IMR-90 (cell line): ENCODE measurements around the gene ZNF614. TPM values are rescaled to one million over a fixed set of nuclear protein-coding genes. Genes with fewer than 3 reads are reported as not detected.
A peak's percentile ranks its signal among the peaks of the same experiment; 100 is the strongest.

Experiments used
- ATAC-seq: fragments of 200-7000 bp; cut with Tn5 transposase; 2 replicates; pipeline ENCODE4 v1.9.1; 2020; ENCODE audit warnings: low read depth, mild to moderate bottlenecking, moderate library complexity
- BruUV-seq: library from RNA; stranded (reverse); fragments of 400-500 nt; replicated peaks from 2 replicates; lab custom pipeline; 2021; lab: Mats Ljungman, UMichigan
- CTCF ChIA-PET: fragments of 300-600 bp; formaldehyde crosslinking; extraction: SDS; loops from one replicate; lab custom pipeline; 2021; ENCODE audit warnings: antibody characterized with exemption; lab: Yijun Ruan, JAX
- POLR2A ChIA-PET: fragments of 300-600 bp; sonication (Branson Sonifier 250); formaldehyde crosslinking; loops from one replicate; lab custom pipeline; 2022; ENCODE audit warnings: antibody characterized with exemption; ENCODE audit not compliant: unreplicated experiment; lab: Charles Lee
- DNase-seq: peaks from one replicate; pipeline ENCODE4 v3.0.0; 2013
- H2AFZ ChIP-seq: replicated peaks from 2 replicates; pipeline ENCODE3; 2013; ENCODE audit warnings: low read length, mild to moderate bottlenecking; ENCODE audit not compliant: poor library complexity
- H2AK5ac ChIP-seq: 2 replicates; pipeline ENCODE4 v1.6.1; 2013; ENCODE audit warnings: low read depth, low read length, inconsistent platforms
- H2AK9ac ChIP-seq: replicated peaks from 2 replicates; pipeline ENCODE3; 2013; ENCODE audit warnings: mild to moderate bottlenecking, low read depth, low read length, moderate library complexity; ENCODE audit not compliant: poor library complexity
- H2BK120ac ChIP-seq: 2 replicates; pipeline ENCODE4 v1.6.1; 2013; ENCODE audit warnings: low read depth, low read length, inconsistent platforms
- H2BK15ac ChIP-seq: 3 replicates; pipeline ENCODE4 v1.6.1; 2013; ENCODE audit warnings: low read depth, low read length, inconsistent platforms
- H2BK20ac ChIP-seq: 2 replicates; pipeline ENCODE4 v1.6.1; 2013; ENCODE audit warnings: low read depth, mild to moderate bottlenecking, inconsistent platforms, low read length, moderate library complexity
- H2BK5ac ChIP-seq: 2 replicates; pipeline ENCODE4 v1.6.1; 2013; ENCODE audit warnings: mild to moderate bottlenecking, low read depth, low read length, inconsistent platforms; ENCODE audit not compliant: poor library complexity, severe bottlenecking
- H3K14ac ChIP-seq: replicated peaks from 2 replicates; pipeline ENCODE4 v1.6.1; 2013; ENCODE audit warnings: low read depth, low read length, inconsistent platforms
- H3K18ac ChIP-seq: 2 replicates; pipeline ENCODE4 v1.6.1; 2013; ENCODE audit warnings: low read depth, low read length, control low read depth
- H3K23ac ChIP-seq: 2 replicates; pipeline ENCODE4 v1.6.1; 2013; ENCODE audit warnings: low read depth, low read length, inconsistent platforms
- H3K27ac ChIP-seq: 2 replicates; pipeline ENCODE4 v1.5.1; 2013; ENCODE audit warnings: mild to moderate bottlenecking, control low read depth, low read length; ENCODE audit not compliant: insufficient read depth
- H3K27me3 ChIP-seq: 2 replicates; pipeline ENCODE4 v1.6.1; 2013; ENCODE audit warnings: low read length; ENCODE audit not compliant: control insufficient read depth, insufficient read depth
- H3K36me3 ChIP-seq: 2 replicates; pipeline ENCODE4 v1.6.1; 2013; ENCODE audit warnings: low read length, mixed read lengths; ENCODE audit not compliant: control insufficient read depth, insufficient read depth
- H3K4ac ChIP-seq: 2 replicates; pipeline ENCODE4 v1.6.1; 2013; ENCODE audit warnings: low read depth, low read length, inconsistent platforms
- H3K4me1 ChIP-seq: 2 replicates; pipeline ENCODE4 v1.6.1; 2013; ENCODE audit warnings: low read length, mixed read lengths; ENCODE audit not compliant: control insufficient read depth, insufficient read depth
- H3K4me2 ChIP-seq: 2 replicates; pipeline ENCODE4 v1.6.1; 2013; ENCODE audit warnings: low read depth, mild to moderate bottlenecking, control low read depth, low read length, moderate library complexity
- H3K4me3 ChIP-seq: 2 replicates; pipeline ENCODE4 v1.5.1; 2013; ENCODE audit warnings: low read depth, mild to moderate bottlenecking, control low read depth, low read length, moderate library complexity; ENCODE audit not compliant: insufficient read depth
- H3K56ac ChIP-seq: 2 replicates; pipeline ENCODE4 v1.6.1; 2013; ENCODE audit warnings: low read length, inconsistent platforms; ENCODE audit not compliant: insufficient read depth; ENCODE audit errors: extremely low read depth
- H3K79me1 ChIP-seq, 2 experiments: 2 replicates each; pipeline ENCODE4 v1.6.1; 2013; ENCODE audit warnings: low read length in 2 of 2, inconsistent platforms in 1 of 2, low read depth in 1 of 2
- H3K9ac ChIP-seq: 2 replicates; pipeline ENCODE4 v1.6.1; 2013; ENCODE audit warnings: low read depth, low read length, control low read depth
- H3K9me1 ChIP-seq: 2 replicates; pipeline ENCODE4 v1.6.1; 2013; ENCODE audit warnings: low read length, inconsistent platforms; ENCODE audit not compliant: insufficient read depth
- H3K9me3 ChIP-seq: 2 replicates; pipeline ENCODE4 v1.6.1; 2013; ENCODE audit warnings: low read length; ENCODE audit not compliant: control insufficient read depth, insufficient read depth
- H4K20me1 ChIP-seq: 2 replicates; pipeline ENCODE4 v1.6.1; 2013; ENCODE audit warnings: low read length, inconsistent platforms; ENCODE audit not compliant: insufficient read depth
- H4K5ac ChIP-seq: 2 replicates; pipeline ENCODE4 v1.6.1; 2013; ENCODE audit warnings: mild to moderate bottlenecking, low read depth, low read length, control low read depth
- H4K8ac ChIP-seq, 2 experiments: 2 replicates each; pipeline ENCODE4 v1.6.1; 2013; ENCODE audit warnings: low read depth in 2 of 2, low read length in 2 of 2, control low read depth in 1 of 2, inconsistent platforms in 1 of 2
- H4K91ac ChIP-seq: 2 replicates; pipeline ENCODE4 v1.6.1; 2013; ENCODE audit warnings: low read depth, low read length, inconsistent platforms; ENCODE audit not compliant: insufficient read depth
- BHLHE40 ChIP-seq: fragments of 150-350 bp; IDR thresholded peaks from 2 replicates; pipeline ENCODE4 v1.6.1; 2016; ENCODE audit warnings: mild to moderate bottlenecking, low read depth, low read length
- RAD21 ChIP-seq: IDR thresholded peaks from 2 replicates; pipeline ENCODE4 v1.6.1; 2012; ENCODE audit warnings: low read length, improper control_type of control experiment
- USF2 ChIP-seq: fragments of 150-350 bp; IDR thresholded peaks from 2 replicates; pipeline ENCODE4 v1.6.1; 2017; ENCODE audit warnings: mild to moderate bottlenecking, antibody characterized with exemption, low read length, low read depth
- WGBS, 2 experiments: methylation state at CpG; one replicate each; pipeline versions ENCODE4 v1.1.5 to v1.1.7; 2013; ENCODE audit warnings: missing lambda C conversion rate in 2 of 2; ENCODE audit not compliant: insufficient read length in 1 of 2; ENCODE audit errors: extremely low coverage in 2 of 2; 5-methylcytosine and 5-hydroxymethylcytosine counted together
- dilution Hi-C: fragments of 300-500 bp; cut with HindIII; formaldehyde crosslinking; loops from one replicate; pipeline ENCODE4 v1.14.3; 2018; ENCODE audit warnings: low sequenced_read_pairs; ENCODE audit not compliant: unreplicated experiment
- in situ Hi-C: fragments of 300-500 bp; cut with MboI; formaldehyde crosslinking; loops from 3 replicates; pipeline ENCODE4 v1.14.3; 2019; ENCODE audit warnings: low sequenced_read_pairs, inconsistent platforms, mixed read lengths
- intact Hi-C: fragments of 100-400 bp; cut with micrococcal nuclease; formaldehyde crosslinking; loops from 2 replicates; pipeline ENCODE4 v1.10.0; 2022
- polyA plus RNA-seq, 3 experiments: library from polyadenylated mRNA; depleted of rRNA; stranded (reverse); fragments of >200 nt; gene quantifications; 2 replicates each; pipeline ENCODE4 v1.2.3, GENCODE V29; 2012; ENCODE audit warnings: low replicate concordance in 1 of 3
- total RNA-seq: library from RNA; depleted of rRNA; stranded (reverse); fragments of >200 nt; gene quantifications from 2 replicates; pipeline ENCODE4 v1.2.3, GENCODE V29; 2012

ZNF614 gene
- total and polyA plus RNA-seq, 2 of the 4 experiments (the other 2 are of a cell fraction), result 3.4 to 12.4 TPM

- POLR2A ChIA-PET, result no interaction called here
Observed at GRCh38 chr19:52007806-52008557, 20.2 kb downstream of the ZNF614 start, which contains the start of gene ZNF615. Gene ZNF615 (minus strand): TSS chr19:52008211. CDS start chr19:52003711, 4,500 bp downstream.

More at GRCh38 chr19:52007806-52008557, 20.2 kb downstream of the ZNF614 start, which contains the start of gene ZNF615:
- Histone ChIP-seq H3K9me3 (peaks cover 1% of the 10 kb centered on the region; the same call in 1 of the 2 replicates), H3K14ac (peak within 1 kb of the TSS; percentile 97), H2AK5ac (peak within 1 kb of the TSS; percentile 3; the same call in 1 of the 2 replicates), H4K91ac (peak within 1 kb of the TSS; percentile 94), H4K5ac (peak within 1 kb of the TSS; percentile 98), H2AFZ (peak within 1 kb of the TSS; percentile 100), H3K4me1 (no peaks in the 10 kb centered on the region), H3K18ac (peak within 1 kb of the TSS; percentile 89), H3K9me1 (no peaks in the 10 kb centered on the region), H2BK20ac (peak within 1 kb of the TSS; percentile 65), H4K20me1 (no peaks in the 10 kb centered on the region), H3K56ac (peak within 1 kb of the TSS; percentile 78), H2AK9ac (peak within 1 kb of the TSS; percentile 76), H3K23ac (peak within 1 kb of the TSS; percentile 89), H3K27ac (peak within 1 kb of the TSS; percentile 90), H3K27me3 (no peaks in the 10 kb centered on the region), H3K4me2 (peak within 1 kb of the TSS; percentile 87), H3K4me3 (peak within 1 kb of the TSS; percentile 98), H3K36me3 (peaks cover 7% of the 10 kb centered on the region), H4K8ac (peak within 1 kb of the TSS; percentile 98 to 99), H3K9ac (peak within 1 kb of the TSS; percentile 94), H2BK5ac (peak within 1 kb of the TSS; percentile 88), H2BK15ac (peak within 1 kb of the TSS; percentile 94; the same call in 1 of the 3 replicates), H3K79me1 (peaks cover 11 to 14% of the 10 kb centered on the region in 2 experiments), H2BK120ac (peak within 1 kb of the TSS; percentile 92), H3K4ac (peak within 1 kb of the TSS; percentile 93)
- ATAC-seq (peak; percentile 99), DNase-seq (peak; percentile 80)
- intact Hi-C loops (no loop called here), dilution Hi-C loops (no loop called here), in situ Hi-C loops (no loop called here)
- CTCF ChIA-PET, result no interaction called here
- WGBS, 2 experiments, result 0% methylated on average over 16 of the region's 44 CpGs; no CpG with 5 or more reads in 1 of the 2 experiments
- TF ChIP-seq RAD21 (peak; percentile 9; the same call in 1 of the 2 replicates), USF2 (0 out of 2 replicates have a peak, but pooled peaks have one; percentile 4), BHLHE40 (no peak)
- no TSS peak for BruUV-seq
